EL (cell line): ENCODE results near the gene PTAFR.

Source experiments
- DNase-seq: peaks from one replicate; pipeline ENCODE4 v3.0.0-alpha.2; 2016

Gene PTAFR

GRCh38 chr1:28114844-28115243 is 61.6 kb downstream of the PTAFR start:
- no peak for DNase-seq

- DNase-seq = no peak
These were observed 63.3 kb downstream of the PTAFR start for GRCh38 chr1:28113242-28113572.

- DNase-seq = peak; percentile 96
These were observed 63.9 kb downstream of the PTAFR start for GRCh38 chr1:28112388-28113241.

GRCh38 chr1:28111157-28111556 is 65.3 kb downstream of the PTAFR start:
- DNase-seq = no peak

- DNase-seq = peak; percentile 54
These were observed 65.9 kb downstream of the PTAFR start for GRCh38 chr1:28110555-28110954.

GRCh38 chr1:28109639-28110038 is 66.9 kb downstream of the PTAFR start:
- DNase-seq = no peak

- no peak for DNase-seq
These were observed 68.5 kb downstream of the PTAFR start for GRCh38 chr1:28108001-28108400.

GRCh38 chr1:28104866-28105467 is 71.5 kb downstream of the PTAFR start:
- DNase-seq = peak; percentile 85

- no peak for DNase-seq
These were observed 74.3 kb downstream of the PTAFR start for GRCh38 chr1:28102189-28102588.

GRCh38 chr1:28099050-28099769 is 77.3 kb downstream of the PTAFR start:
- DNase-seq = peak; percentile 33
